Keratinocyte (primary cell): ENCODE measurements around the gene FLYWCH1. TPM values are rescaled to one million over a fixed set of nuclear protein-coding genes. Genes with fewer than 3 reads are reported as not detected.

Source experiments
- DNase-seq: peaks from one replicate; pipeline ENCODE4 v3.0.0-alpha.2; 2011; ENCODE audit warnings: low read depth, missing footprints, low spot score
- FAIRE-seq: peaks from 2 replicates; lab custom pipeline; 2011; peaks lifted over from hg19 to GRCh38; lab: Jason Lieb, UNC
- H2AFZ ChIP-seq: 2 replicates; pipeline ENCODE4 v1.6.0; 2012; ENCODE audit warnings: low read length, control low read depth, inconsistent platforms; ENCODE audit not compliant: control insufficient read depth
- H3K27ac ChIP-seq: 2 replicates; pipeline ENCODE4 v1.5.1; 2011; ENCODE audit warnings: low read length; ENCODE audit not compliant: control insufficient read depth, insufficient read depth
- H3K27me3 ChIP-seq: 3 replicates; pipeline ENCODE4 v1.6.0; 2011; ENCODE audit warnings: low read length; ENCODE audit not compliant: control insufficient read depth, insufficient read depth; ENCODE audit errors: extremely low read depth
- H3K36me3 ChIP-seq, 2 experiments: 2 replicates in 1 of 2; 3 replicates in 1 of 2; pipeline ENCODE4 v1.5.1; 2011; ENCODE audit warnings: low read length in 2 of 2, mild to moderate bottlenecking in 1 of 2; ENCODE audit not compliant: control insufficient read depth in 2 of 2, insufficient read depth in 2 of 2; ENCODE audit errors: extremely low read depth in 1 of 2
- H3K4me1 ChIP-seq: 3 replicates; pipeline ENCODE4 v1.5.1; 2011; ENCODE audit warnings: low read length; ENCODE audit not compliant: control insufficient read depth, insufficient read depth; ENCODE audit errors: extremely low read depth
- H3K4me2 ChIP-seq: 3 replicates; pipeline ENCODE4 v1.6.0; 2011; ENCODE audit warnings: low read depth, low read length; ENCODE audit not compliant: control insufficient read depth, insufficient read depth; ENCODE audit errors: extremely low read depth
- H3K4me3 ChIP-seq, 3 experiments: fragments of 200-600 bp in 1 of 3; sonication (generic) in 1 of 3; 2 replicates in 2 of 3; 3 replicates in 1 of 3; pipeline ENCODE4 v1.5.1; 2011 to 2016; ENCODE audit warnings: low read length in 3 of 3, mild to moderate bottlenecking in 3 of 3, control low read depth in 2 of 3, inconsistent platforms in 1 of 3, low read depth in 1 of 3, mixed read lengths in 1 of 3, mixed run types in 1 of 3, moderate library complexity in 1 of 3; ENCODE audit not compliant: control insufficient read depth in 2 of 3, insufficient read depth in 2 of 3; ENCODE audit errors: extremely low read depth in 1 of 3
- H3K79me2 ChIP-seq: 2 replicates; pipeline ENCODE4 v1.6.0; 2012; ENCODE audit warnings: low read length; ENCODE audit not compliant: control insufficient read depth, insufficient read depth
- H3K9ac ChIP-seq: 3 replicates; pipeline ENCODE4 v1.6.0; 2011; ENCODE audit warnings: low read length; ENCODE audit not compliant: control insufficient read depth, insufficient read depth; ENCODE audit errors: extremely low read depth
- H3K9me1 ChIP-seq: 3 replicates; pipeline ENCODE4 v1.6.0; 2011; ENCODE audit warnings: low read length; ENCODE audit not compliant: control insufficient read depth, insufficient read depth; ENCODE audit errors: extremely low read depth
- H3K9me3 ChIP-seq: 2 replicates; pipeline ENCODE4 v1.5.1; 2012; ENCODE audit warnings: low read depth, low read length; ENCODE audit not compliant: control insufficient read depth
- H4K20me1 ChIP-seq: 3 replicates; pipeline ENCODE4 v1.6.0; 2011; ENCODE audit warnings: low read length; ENCODE audit not compliant: control insufficient read depth, insufficient read depth; ENCODE audit errors: extremely low read depth
- EZH2 ChIP-seq: IDR thresholded peaks from one replicate; pipeline ENCODE4 v1.6.1; 2012; ENCODE audit warnings: inconsistent platforms, mild to moderate bottlenecking, low read length, moderate library complexity
- dilution Hi-C: fragments of 300-500 bp; cut with MboI; formaldehyde crosslinking; loops from one replicate; pipeline ENCODE4 v1.7.0; 2020; ENCODE audit warnings: low sequenced_read_pairs; ENCODE audit not compliant: extremely low pct_ligation_motif_present
- polyA plus RNA-seq, 5 experiments: library from polyadenylated mRNA; depleted of rRNA in 3 of 5; stranded (reverse) in 3 of 5; stranded (forward) in 1 of 5; unstranded in 1 of 5; fragments of >200 nt; gene quantifications; 1 replicate in 1 of 5; 2 replicates in 3 of 5; 3 replicates in 1 of 5; pipeline versions ENCODE4 v1.2.1 to v1.2.3, GENCODE V29; 2011 to 2012; ENCODE audit warnings: missing spikeins in 2 of 5, low read depth in 1 of 5, low replicate concordance in 1 of 5
- TF ChIP-seq, protein P1 (sequence below), 3 experiments: IDR thresholded peaks in 1 of 3; conservative IDR thresholded peaks in 1 of 3; optimal IDR thresholded peaks in 1 of 3; 2 replicates in 2 of 3; 3 replicates in 1 of 3; pipeline versions ENCODE3 to v1.5.1; 2011; ENCODE audit warnings: low read length in 3 of 3, mild to moderate bottlenecking in 3 of 3, moderate library complexity in 2 of 3, control low read depth in 1 of 3, inconsistent platforms in 1 of 3; ENCODE audit not compliant: insufficient read depth in 2 of 3; ENCODE audit errors: extremely low read depth in 1 of 3

Gene FLYWCH1
- polyA plus RNA-seq, 1 donor (not counting 4 experiments of a cell fraction or from before 2014, with no cell fraction given) = 16.2 TPM

DNA sequence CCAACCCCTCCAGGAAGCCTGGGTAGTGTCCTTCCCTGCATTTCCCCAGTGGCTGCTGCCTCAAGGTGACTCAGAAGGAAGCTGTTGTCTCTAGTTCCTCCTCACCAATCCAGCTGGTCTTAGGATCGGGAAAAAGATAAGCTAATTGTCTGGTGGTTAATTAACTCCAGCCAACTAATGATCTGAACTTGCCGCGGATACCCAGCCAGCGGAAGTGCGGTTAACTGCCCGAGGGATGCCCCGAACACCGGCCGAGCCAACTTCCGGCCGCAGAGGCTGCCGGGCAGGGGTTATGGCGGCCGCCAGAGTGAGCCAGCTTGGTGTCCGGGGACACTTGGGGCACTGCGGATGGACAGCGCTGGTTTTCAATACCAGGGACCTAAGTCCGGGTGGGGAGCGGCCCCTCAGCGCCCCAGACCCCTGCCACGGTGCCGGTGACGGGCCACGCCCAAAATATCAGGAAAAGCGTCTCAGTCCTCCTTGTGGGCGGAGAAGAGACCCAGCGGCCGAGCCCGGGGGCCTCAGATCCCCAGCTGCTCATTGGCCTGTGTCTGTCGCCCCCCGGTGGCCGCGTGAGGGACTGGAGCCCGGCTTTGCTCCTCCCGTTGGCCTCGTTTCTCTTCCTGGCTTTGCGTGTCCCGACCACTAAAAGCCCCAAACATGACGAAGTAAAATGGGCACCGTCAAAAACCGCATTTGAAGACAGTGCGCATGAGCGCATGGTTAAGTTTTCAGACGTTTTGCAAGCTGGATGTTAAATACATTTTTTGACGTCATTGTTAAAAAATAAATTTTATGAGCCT is 43.5 kb upstream of the FLYWCH1 start:
- Histone ChIP-seq H4K20me1 (no peaks in the 10 kb centered on the region), H3K9me1 (no peaks in the 10 kb centered on the region), H3K9ac (peak overlapping the region; percentile 73), H3K4me2 (peak overlapping the region; percentile 98), H3K79me2 (no peaks in the 10 kb centered on the region), H3K4me3 (peak overlapping the region; percentile 47 to 74 (median 68)), H3K27me3 (no peaks in the 10 kb centered on the region), H3K9me3 (no peaks in the 10 kb centered on the region), H3K27ac (peak overlapping the region; percentile 59), H2AFZ (peak overlapping the region; percentile 85), H3K36me3 (no peaks in the 10 kb centered on the region), H3K4me1 (peaks cover 7% of the 10 kb centered on the region)
- dilution Hi-C loops = no loop called here
- TF ChIP-seq, protein P1, sequence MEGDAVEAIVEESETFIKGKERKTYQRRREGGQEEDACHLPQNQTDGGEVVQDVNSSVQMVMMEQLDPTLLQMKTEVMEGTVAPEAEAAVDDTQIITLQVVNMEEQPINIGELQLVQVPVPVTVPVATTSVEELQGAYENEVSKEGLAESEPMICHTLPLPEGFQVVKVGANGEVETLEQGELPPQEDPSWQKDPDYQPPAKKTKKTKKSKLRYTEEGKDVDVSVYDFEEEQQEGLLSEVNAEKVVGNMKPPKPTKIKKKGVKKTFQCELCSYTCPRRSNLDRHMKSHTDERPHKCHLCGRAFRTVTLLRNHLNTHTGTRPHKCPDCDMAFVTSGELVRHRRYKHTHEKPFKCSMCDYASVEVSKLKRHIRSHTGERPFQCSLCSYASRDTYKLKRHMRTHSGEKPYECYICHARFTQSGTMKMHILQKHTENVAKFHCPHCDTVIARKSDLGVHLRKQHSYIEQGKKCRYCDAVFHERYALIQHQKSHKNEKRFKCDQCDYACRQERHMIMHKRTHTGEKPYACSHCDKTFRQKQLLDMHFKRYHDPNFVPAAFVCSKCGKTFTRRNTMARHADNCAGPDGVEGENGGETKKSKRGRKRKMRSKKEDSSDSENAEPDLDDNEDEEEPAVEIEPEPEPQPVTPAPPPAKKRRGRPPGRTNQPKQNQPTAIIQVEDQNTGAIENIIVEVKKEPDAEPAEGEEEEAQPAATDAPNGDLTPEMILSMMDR (optimal IDR thresholded peaks at IDR 0.05 in 1 of 3, IDR thresholded peaks at IDR 0.05 in 1 of 3, conservative IDR thresholded peaks at IDR 0.05 in 1 of 3; ENCODE audit: extremely low read depth in 1 of 3, insufficient read depth in 2 of 3, low read length in 3 of 3) = peak; percentile 94 to 97 (median 94)
- no peak for TF ChIP-seq EZH2
- peak; percentile 87 for DNase-seq
- FAIRE-seq = peak; percentile 88

GRCh38 chr16:2871926-2872325 is 39.8 kb upstream of the FLYWCH1 start:
- dilution Hi-C loops = no loop called here

More at GRCh38 chr16:2871926-2872325, 39.8 kb upstream of the FLYWCH1 start:
- Histone ChIP-seq H3K9me1 (no peaks in the 10 kb centered on the region), H4K20me1 (no peaks in the 10 kb centered on the region), H2AFZ (no peak overlapping the region), H3K9me3 (no peaks in the 10 kb centered on the region), H3K27ac (no peak overlapping the region), H3K79me2 (no peaks in the 10 kb centered on the region), H3K27me3 (no peaks in the 10 kb centered on the region), H3K4me3 (no peak overlapping the region), H3K4me1 (peaks cover 7% of the 10 kb centered on the region), H3K36me3 (no peaks in the 10 kb centered on the region), H3K9ac (no peak overlapping the region), H3K4me2 (no peak overlapping the region)
- no peak for FAIRE-seq
- no peak for TF ChIP-seq EZH2
- TF ChIP-seq, protein P1 (optimal IDR thresholded peaks at IDR 0.05 in 1 of 3, IDR thresholded peaks at IDR 0.05 in 1 of 3, conservative IDR thresholded peaks at IDR 0.05 in 1 of 3; ENCODE audit: extremely low read depth in 1 of 3, insufficient read depth in 2 of 3, low read length in 3 of 3) = no peak
- DNase-seq = no peak
